Measurements from ENCODE around the gene WDPCP. TPM values are rescaled to one million over a fixed set of nuclear protein-coding genes. Genes with fewer than 3 reads are reported as not detected.

Gene WDPCP
- total RNA-seq, 1 experiment from 2014 or later = 15.2 TPM

DNA sequence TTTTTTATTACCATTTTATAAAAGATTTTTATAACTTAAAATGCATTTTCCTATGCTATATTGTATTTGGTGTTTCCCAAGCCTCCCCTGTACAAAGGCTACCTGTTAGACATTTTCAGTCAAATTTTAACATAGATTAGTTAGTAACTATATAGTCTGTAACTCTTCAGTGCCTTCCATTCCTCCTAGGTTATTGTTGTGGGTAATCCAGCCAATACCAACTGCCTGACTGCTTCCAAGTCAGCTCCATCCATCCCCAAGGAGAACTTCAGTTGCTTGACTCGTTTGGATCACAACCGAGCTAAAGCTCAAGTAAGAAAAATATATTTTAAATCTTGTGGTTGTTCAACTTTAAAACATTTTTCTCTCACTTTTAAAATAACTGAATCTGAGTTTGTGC is 10.7 kb upstream of the WDPCP start:
- Histone ChIP-seq H3K4me1 (replicated peaks; ENCODE audit: insufficient read depth) (no peaks in the 10 kb centered on the region), H3K4me2 (no peak overlapping the region), H3F3A (ENCODE audit: insufficient read depth, low read depth) (no peaks in the 10 kb centered on the region; the same call in 1 of the 2 replicates), H3K4me3 (no peak overlapping the region), H3K9me2 (ENCODE audit: insufficient read depth) (no peaks in the 10 kb centered on the region), H3K36me3 (ENCODE audit: low read depth) (peaks cover 12% of the 10 kb centered on the region; the same call in 1 of the 2 replicates), H3K9me3 (ENCODE audit: insufficient read depth, low read depth) (no peaks in the 10 kb centered on the region), H3K27ac (no peak overlapping the region), H2AFZ (no peak overlapping the region), H4K20me1 (ENCODE audit: insufficient read depth) (no peaks in the 10 kb centered on the region), H3K27me3 (ENCODE audit: insufficient read depth, low read depth) (no peaks in the 10 kb centered on the region), H3K79me2 (ENCODE audit: low read depth) (peaks cover under 1% of the 10 kb centered on the region; the same call in 1 of the 2 replicates)
- DNase-seq = no peak
- CTCF ChIA-PET = no interaction called here
- TF ChIP-seq, protein P1, sequence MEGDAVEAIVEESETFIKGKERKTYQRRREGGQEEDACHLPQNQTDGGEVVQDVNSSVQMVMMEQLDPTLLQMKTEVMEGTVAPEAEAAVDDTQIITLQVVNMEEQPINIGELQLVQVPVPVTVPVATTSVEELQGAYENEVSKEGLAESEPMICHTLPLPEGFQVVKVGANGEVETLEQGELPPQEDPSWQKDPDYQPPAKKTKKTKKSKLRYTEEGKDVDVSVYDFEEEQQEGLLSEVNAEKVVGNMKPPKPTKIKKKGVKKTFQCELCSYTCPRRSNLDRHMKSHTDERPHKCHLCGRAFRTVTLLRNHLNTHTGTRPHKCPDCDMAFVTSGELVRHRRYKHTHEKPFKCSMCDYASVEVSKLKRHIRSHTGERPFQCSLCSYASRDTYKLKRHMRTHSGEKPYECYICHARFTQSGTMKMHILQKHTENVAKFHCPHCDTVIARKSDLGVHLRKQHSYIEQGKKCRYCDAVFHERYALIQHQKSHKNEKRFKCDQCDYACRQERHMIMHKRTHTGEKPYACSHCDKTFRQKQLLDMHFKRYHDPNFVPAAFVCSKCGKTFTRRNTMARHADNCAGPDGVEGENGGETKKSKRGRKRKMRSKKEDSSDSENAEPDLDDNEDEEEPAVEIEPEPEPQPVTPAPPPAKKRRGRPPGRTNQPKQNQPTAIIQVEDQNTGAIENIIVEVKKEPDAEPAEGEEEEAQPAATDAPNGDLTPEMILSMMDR (conservative IDR thresholded peaks at IDR 0.05) = no peak
- TF ChIP-seq EZH2 (IDR thresholded peaks at IDR 0.05; ENCODE audit: low read depth) = no peak
- intact Hi-C loops (cut with micrococcal nuclease; ENCODE audit: unreplicated experiment) = no loop called here
- no TSS peak for BruUV-seq (replicated peaks)
- POLR2A ChIA-PET (ENCODE audit: unreplicated experiment) = no interaction called here

DNA sequence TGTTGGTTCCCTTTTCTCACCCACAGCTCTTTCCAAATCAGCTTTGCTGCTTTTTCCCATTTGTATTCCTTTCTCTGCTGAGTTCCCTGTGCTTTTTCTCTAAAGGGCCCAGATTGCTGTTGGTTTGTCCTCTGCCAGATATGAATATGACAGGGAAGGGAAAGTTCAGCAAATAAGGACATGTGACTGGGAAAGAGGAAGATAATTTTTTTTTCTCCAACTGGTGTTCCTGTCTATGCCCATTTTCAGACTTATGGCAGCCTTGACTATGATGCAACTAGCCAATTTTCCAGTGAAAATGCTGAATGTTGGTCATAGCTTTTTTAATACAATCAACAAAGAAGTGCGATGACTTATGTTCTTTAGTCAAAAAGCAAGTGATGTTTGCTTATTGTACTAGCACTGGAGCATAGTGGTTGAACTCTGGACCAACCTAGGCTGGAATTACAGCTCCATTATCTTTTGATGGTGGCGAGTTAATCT is 8.2 kb upstream of the WDPCP start:
- CTCF ChIA-PET = no interaction called here
- no TSS peak for BruUV-seq (replicated peaks)
- H3K4me2 ChIP-seq = no peak overlapping the region

DNA sequence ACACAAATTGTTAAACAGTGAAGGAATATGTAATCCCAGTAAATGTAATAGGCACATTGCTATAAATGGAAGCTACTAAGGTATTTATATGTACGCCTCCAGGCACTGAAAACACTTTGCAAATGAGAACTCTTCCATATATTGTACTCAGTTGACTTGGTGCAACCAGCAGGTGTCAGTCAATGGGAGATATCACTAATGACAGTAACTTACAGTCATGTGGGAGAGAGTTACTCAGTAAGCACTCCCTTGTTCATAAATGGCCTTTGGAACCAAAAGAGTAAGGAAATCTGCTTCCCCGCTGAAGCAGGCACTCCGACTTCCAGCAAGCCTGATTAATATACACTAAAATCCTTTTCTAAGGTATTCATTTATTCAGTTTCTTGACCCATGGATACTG is 6.4 kb upstream of the WDPCP start:
- Histone ChIP-seq H3K36me3 (ENCODE audit: low read depth) (peaks cover 10% of the 10 kb centered on the region; the same call in 1 of the 2 replicates), H3K9me3 (ENCODE audit: insufficient read depth, low read depth) (no peaks in the 10 kb centered on the region), H3K4me2 (no peak overlapping the region), H3K4me1 (replicated peaks; ENCODE audit: insufficient read depth) (peaks cover 7% of the 10 kb centered on the region), H4K20me1 (ENCODE audit: insufficient read depth) (no peaks in the 10 kb centered on the region), H3K79me2 (ENCODE audit: low read depth) (peaks cover 23% of the 10 kb centered on the region), H3K27ac (no peak overlapping the region), H3K27me3 (ENCODE audit: insufficient read depth, low read depth) (no peaks in the 10 kb centered on the region), H2AFZ (no peak overlapping the region), H3K4me3 (no peak overlapping the region), H3F3A (ENCODE audit: insufficient read depth, low read depth) (no peaks in the 10 kb centered on the region; the same call in 1 of the 2 replicates), H3K9me2 (ENCODE audit: insufficient read depth) (no peaks in the 10 kb centered on the region)
- DNase-seq = no peak
- TF ChIP-seq EZH2 (IDR thresholded peaks at IDR 0.05; ENCODE audit: low read depth) = no peak
- TF ChIP-seq, protein P1 (conservative IDR thresholded peaks at IDR 0.05) = no peak
- no TSS peak for BruUV-seq (replicated peaks)
- ChIA-PET POLR2A (ENCODE audit: unreplicated experiment) (no interaction called here), CTCF (interaction anchor here (0.5 kb wide), 1 partner anchor 404 kb away, joined by 5 read pairs; no protein-coding TSS in a partner anchor)
- intact Hi-C loops (cut with micrococcal nuclease; ENCODE audit: unreplicated experiment) = no loop called here

More for the DNA sequence above, 8.2 kb upstream of the WDPCP start:
- no peaks in the 10 kb centered on the region for H3K9me2 ChIP-seq (ENCODE audit: insufficient read depth)
- H3K79me2 ChIP-seq (ENCODE audit: low read depth) = peaks cover 7% of the 10 kb centered on the region
- no peak overlapping the region for H3K27ac ChIP-seq
- H3K9me3 ChIP-seq (ENCODE audit: insufficient read depth, low read depth) = no peaks in the 10 kb centered on the region
- intact Hi-C loops (cut with micrococcal nuclease; ENCODE audit: unreplicated experiment) = no loop called here
- H2AFZ ChIP-seq = no peak overlapping the region
- POLR2A ChIA-PET (ENCODE audit: unreplicated experiment) = no interaction called here
- H3K4me3 ChIP-seq = no peak overlapping the region
- no peaks in the 10 kb centered on the region for H3K27me3 ChIP-seq (ENCODE audit: insufficient read depth, low read depth)
- no peaks in the 10 kb centered on the region; the same call in 1 of the 2 replicates for H3F3A ChIP-seq (ENCODE audit: insufficient read depth, low read depth)
- no peak for TF ChIP-seq EZH2 (IDR thresholded peaks at IDR 0.05; ENCODE audit: low read depth)
- TF ChIP-seq, protein P1 (conservative IDR thresholded peaks at IDR 0.05) = no peak
- no peaks in the 10 kb centered on the region for H4K20me1 ChIP-seq (ENCODE audit: insufficient read depth)
- H3K36me3 ChIP-seq (ENCODE audit: low read depth) = peaks cover 13% of the 10 kb centered on the region; the same call in 1 of the 2 replicates
- H3K4me1 ChIP-seq (replicated peaks; ENCODE audit: insufficient read depth) = no peaks in the 10 kb centered on the region
- DNase-seq = no peak
